Sigmoid colon (tissue), 7 donors: ENCODE data around the gene DIP2B. TPM values are rescaled to one million over a fixed set of nuclear protein-coding genes. Genes with fewer than 3 reads are reported as not detected.

Experiments used
- DNase-seq: peaks from one replicate; pipeline ENCODE4 v3.0.0-alpha.2; 2019
- H3K27ac ChIP-seq, 4 donors: fragments of 200-600 bp; sonication (generic); one replicate each; pipeline ENCODE4 v1.5.1; 2016 to 2019; ENCODE audit warnings: mild to moderate bottlenecking in 1 of 4
- H3K27me3 ChIP-seq, 3 donors: fragments of 200-600 bp; sonication (generic); one replicate each; pipeline ENCODE4 v1.5.1; 2019; ENCODE audit warnings: mild to moderate bottlenecking in 1 of 3
- H3K36me3 ChIP-seq, 4 donors: fragments of 200-600 bp; sonication (generic); one replicate each; pipeline ENCODE4 v1.5.1; 2016 to 2019
- H3K4me1 ChIP-seq, 4 donors: fragments of 200-600 bp; sonication (generic); one replicate each; pipeline ENCODE4 v1.5.1; 2017 to 2019
- H3K4me3 ChIP-seq, 4 donors: fragments of 200-600 bp; sonication (generic); one replicate each; pipeline ENCODE4 v1.5.1; 2017 to 2019; ENCODE audit warnings: mild to moderate bottlenecking in 2 of 4, moderate library complexity in 1 of 4
- H3K9me3 ChIP-seq, 4 donors: fragments of 200-600 bp in 3 of 4; sonication (generic) in 3 of 4; one replicate each; pipeline versions ENCODE4 v1.5.1 to v1.6.1; 2013 to 2019
- CTCF ChIP-seq, 4 experiments: fragments of 450-650 bp in 3 of 4; fragments of 200-600 bp in 1 of 4; IDR thresholded peaks; one replicate each; pipeline ENCODE4 v1.5.1; 2016 to 2019; ENCODE audit warnings: antibody characterized with exemption in 4 of 4, mild to moderate bottlenecking in 3 of 4, moderate library complexity in 2 of 4
- EP300 ChIP-seq, 4 donors: sonication (generic); formaldehyde crosslinking; IDR thresholded peaks; one replicate each; pipeline ENCODE4 v1.6.1; 2017; ENCODE audit warnings: antibody characterized with exemption in 4 of 4
- POLR2A ChIP-seq, 2 donors: fragments of 450-650 bp; IDR thresholded peaks; one replicate each; pipeline ENCODE4 v1.6.1; 2016; ENCODE audit warnings: antibody characterized with exemption in 2 of 2, mild to moderate bottlenecking in 2 of 2, moderate library complexity in 2 of 2
- POLR2AphosphoS5 ChIP-seq, 4 donors: sonication (generic); formaldehyde crosslinking; IDR thresholded peaks; one replicate each; pipeline ENCODE4 v1.6.1; 2017; ENCODE audit warnings: antibody characterized with exemption in 4 of 4
- WGBS, 2 donors: extraction: QIAGEN DNeasy Blood & Tissue Kit; methylation state at CpG; one replicate each; pipeline ENCODE4 v1.1.7; 2013; 5-methylcytosine and 5-hydroxymethylcytosine counted together
- intact Hi-C: fragments of 100-400 bp; cut with DNase I; formaldehyde crosslinking; loops from one replicate; pipeline ENCODE4 v1.15.1; 2023
- polyA plus RNA-seq, 3 donors: library from polyadenylated mRNA; stranded (reverse); fragments of 200-250 nt; gene quantifications; one replicate each; pipeline ENCODE4 v1.2.3, GENCODE V29; 2013
- total RNA-seq, 4 donors: library from RNA; depleted of rRNA; stranded (reverse); fragments of >200 nt; gene quantifications; one replicate each; pipeline ENCODE4 v1.1.0, GENCODE V29; 2016
- donor health status: healthy with polysubstance abuse.
- donor health status: Bipolar disorder and iron deficiency.
- donor health status: healthy.

DIP2B gene
- total and polyA plus RNA-seq, 7 donors, result 7.2 to 28.0 (median 16.4) TPM

GRCh38 chr12:50580436-50580835, 75.7 kb downstream of the DIP2B start:
- no peak overlapping the region for H3K4me3 ChIP-seq
- intact Hi-C loops, result no loop called here

DNA sequence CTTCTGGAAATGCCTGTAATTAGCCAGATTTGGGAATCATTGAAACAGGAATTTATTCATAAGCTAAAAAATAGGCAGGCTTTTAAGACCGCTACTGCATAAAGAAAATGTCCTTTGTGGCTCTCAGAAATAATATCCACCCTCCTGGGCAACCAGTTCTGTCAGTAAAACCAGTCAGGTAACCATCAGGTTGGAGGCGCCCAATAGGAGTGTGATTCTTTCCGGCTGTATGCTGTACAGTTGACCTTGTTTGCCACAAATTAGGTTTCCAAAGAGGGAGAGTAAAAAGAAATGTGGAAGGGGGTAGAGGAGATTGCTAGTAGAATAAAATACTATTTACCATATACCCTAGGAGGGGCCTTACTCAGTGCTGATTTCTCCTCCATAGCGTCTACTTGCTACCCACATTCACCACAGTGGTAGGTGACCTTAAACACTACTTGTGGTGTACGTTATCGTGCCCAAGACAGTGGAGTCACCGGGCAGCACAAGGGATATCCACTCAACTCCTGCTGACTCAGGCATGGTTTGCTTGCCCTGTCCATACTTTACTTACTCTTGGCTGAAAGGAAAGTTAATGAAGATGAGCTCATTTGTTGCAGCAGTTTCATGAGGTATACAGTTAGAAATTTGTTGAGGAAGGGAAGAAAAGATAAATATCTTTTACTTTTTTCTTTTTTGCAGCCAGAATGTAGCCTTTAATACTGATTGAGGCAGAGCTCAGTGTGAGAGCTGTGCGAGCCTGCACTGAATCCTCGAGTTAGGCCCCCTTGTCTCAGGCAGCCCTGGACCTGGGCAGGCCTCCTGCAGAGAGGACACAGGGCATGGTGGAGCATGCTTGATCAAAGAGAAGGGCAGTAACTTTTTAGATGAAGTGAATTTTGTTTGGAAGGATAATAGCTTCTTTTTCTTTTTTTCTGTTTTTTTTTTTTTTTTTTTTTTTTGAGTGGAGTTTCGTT, 76.7 kb downstream of the DIP2B start:
- DNase-seq, result no peak
- intact Hi-C loops, result no loop called here

More at GRCh38 chr12:50580436-50580835, 75.7 kb downstream of the DIP2B start:
- Histone ChIP-seq H3K27ac (no peak overlapping the region), H3K27me3 (no peaks in the 10 kb centered on the region), H3K9me3 (no peaks in the 10 kb centered on the region), H3K4me1 (peaks cover 0 to 10% (median 5%) of the 10 kb centered on the region in 4 donors), H3K36me3 (peaks cover 0 to 8% (median 0%) of the 10 kb centered on the region in 4 donors)
- TF ChIP-seq CTCF (IDR thresholded peaks at IDR 0.05), result no peak
- TF ChIP-seq POLR2AphosphoS5 (IDR thresholded peaks at IDR 0.05), result no peak
- TF ChIP-seq POLR2A (IDR thresholded peaks at IDR 0.05), result no peak
- TF ChIP-seq EP300 (IDR thresholded peaks at IDR 0.05), result no peak
- WGBS, 2 donors, result 70 to 91% methylated on average over 3 of the region's 3 CpGs
- DNase-seq, result no peak

GRCh38 chr12:50584135-50584534, 79.3 kb downstream of the DIP2B start:
- H3K4me3 ChIP-seq, result no peak overlapping the region
- no peak for DNase-seq
- intact Hi-C loops, result no loop called here
- TF ChIP-seq POLR2AphosphoS5 (IDR thresholded peaks at IDR 0.05) (no peak), POLR2A (IDR thresholded peaks at IDR 0.05) (no peak), EP300 (IDR thresholded peaks at IDR 0.05) (no peak), CTCF (IDR thresholded peaks at IDR 0.05) (no peak)
- no peak overlapping the region for H3K27ac ChIP-seq
- 93 to 99% methylated on average over 1 of the region's 1 CpG for WGBS, 2 donors
- peaks cover 0 to 2% (median 0%) of the 10 kb centered on the region in 4 donors for H3K4me1 ChIP-seq
- H3K9me3 ChIP-seq, result no peaks in the 10 kb centered on the region
- peaks cover 0 to 8% (median 0%) of the 10 kb centered on the region in 4 donors for H3K36me3 ChIP-seq
- no peaks in the 10 kb centered on the region for H3K27me3 ChIP-seq

More for the DNA sequence above, 76.7 kb downstream of the DIP2B start:
- 91% methylated on average over 10 of the region's 10 CpGs for WGBS, 2 donors
- H3K27ac ChIP-seq, result no peak overlapping the region
- H3K27me3 ChIP-seq, result no peaks in the 10 kb centered on the region
- H3K4me1 ChIP-seq, result peaks cover 0 to 4% (median 0%) of the 10 kb centered on the region in 4 donors
- TF ChIP-seq POLR2AphosphoS5 (IDR thresholded peaks at IDR 0.05) (no peak), CTCF (IDR thresholded peaks at IDR 0.05) (no peak), EP300 (IDR thresholded peaks at IDR 0.05) (no peak), POLR2A (IDR thresholded peaks at IDR 0.05) (no peak)
- no peak overlapping the region for H3K4me3 ChIP-seq
- peaks cover 0 to 8% (median 0%) of the 10 kb centered on the region in 4 donors for H3K36me3 ChIP-seq
- H3K9me3 ChIP-seq, result no peaks in the 10 kb centered on the region

DNA sequence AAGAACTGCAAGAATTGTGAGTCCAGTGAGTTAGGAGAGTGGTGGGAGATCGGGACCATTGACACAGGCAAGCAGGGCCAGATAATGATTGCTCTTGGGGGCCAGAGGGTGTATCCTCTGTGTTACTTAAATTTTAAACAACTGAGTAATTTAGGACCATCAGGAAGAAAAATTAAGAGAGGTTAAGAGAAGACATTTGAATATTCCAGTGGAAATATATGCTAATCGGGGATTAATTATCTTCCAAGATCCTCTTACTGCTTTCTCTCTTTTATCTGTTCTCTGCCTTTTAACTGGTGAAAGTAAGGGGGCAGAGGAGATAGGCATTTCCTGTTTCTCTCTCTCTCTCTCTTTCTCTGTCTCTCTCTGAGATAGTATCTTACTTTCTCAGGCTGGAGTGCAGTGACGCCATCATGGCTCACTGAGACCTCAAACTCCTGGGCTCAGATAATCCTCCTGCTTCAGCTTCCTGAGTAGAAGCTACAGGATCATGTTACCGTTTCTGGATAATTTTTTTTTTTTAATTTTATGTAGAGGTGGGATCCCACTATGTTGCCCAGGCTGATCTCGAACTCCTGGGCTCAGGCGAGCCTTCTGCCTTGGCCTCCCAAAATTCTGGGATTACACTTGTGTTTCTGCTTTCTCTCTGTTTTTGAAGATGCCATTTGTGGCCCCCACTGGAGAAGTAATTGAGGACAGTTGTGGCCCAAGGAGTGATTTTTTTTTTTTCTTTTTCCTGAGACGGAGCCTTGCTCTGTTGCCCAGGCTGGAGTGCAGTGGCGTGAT, 85.1 kb downstream of the DIP2B start:
- Histone ChIP-seq H3K9me3 (no peaks in the 10 kb centered on the region), H3K4me3 (no peak overlapping the region), H3K4me1 (no peaks in the 10 kb centered on the region), H3K36me3 (peaks cover 0 to 3% (median 0%) of the 10 kb centered on the region in 4 donors), H3K27ac (no peak overlapping the region), H3K27me3 (no peaks in the 10 kb centered on the region)
- 88 to 95% methylated on average over 8 of the region's 8 CpGs for WGBS, 2 donors
- no peak for DNase-seq
- intact Hi-C loops, result no loop called here
- TF ChIP-seq EP300 (IDR thresholded peaks at IDR 0.05), result no peak

GRCh38 chr12:50590869-50591268, 86.1 kb downstream of the DIP2B start:
- Histone ChIP-seq H3K9me3 (no peaks in the 10 kb centered on the region), H3K4me1 (no peaks in the 10 kb centered on the region), H3K27ac (no peak overlapping the region), H3K4me3 (no peak overlapping the region), H3K27me3 (no peaks in the 10 kb centered on the region), H3K36me3 (no peaks in the 10 kb centered on the region)
- intact Hi-C loops, result no loop called here
- TF ChIP-seq CTCF (IDR thresholded peaks at IDR 0.05), result no peak
- no peak for TF ChIP-seq EP300 (IDR thresholded peaks at IDR 0.05)
- TF ChIP-seq POLR2AphosphoS5 (IDR thresholded peaks at IDR 0.05), result no peak
- TF ChIP-seq POLR2A (IDR thresholded peaks at IDR 0.05), result no peak
- DNase-seq, result no peak
